Measurements from ENCODE around the gene SLC22A3. TPM values are rescaled to one million over a fixed set of nuclear protein-coding genes. Genes with fewer than 3 reads are reported as not detected.

Gene SLC22A3
- total and polyA plus RNA-seq, 2 of the 4 experiments (the other 2 are of a cell fraction) = not detected

DNA sequence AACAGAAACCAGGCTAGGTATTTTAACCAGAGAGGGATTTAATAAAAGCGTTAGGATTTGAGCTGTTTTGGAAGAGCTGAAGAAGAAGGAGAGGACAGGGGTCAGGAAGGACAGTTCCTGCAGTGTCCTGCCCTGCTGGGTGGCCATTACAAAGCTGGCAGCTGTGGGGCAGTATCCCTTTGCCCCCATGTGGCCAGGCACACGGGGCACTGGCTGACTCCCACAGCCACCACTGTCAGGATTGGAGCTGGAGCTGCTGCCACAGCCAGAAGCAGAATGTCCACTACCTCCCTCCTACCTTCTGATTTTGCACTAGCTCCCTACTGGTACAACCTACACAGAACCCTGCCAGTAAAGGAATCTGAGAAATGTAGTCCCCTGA, 46.5 kb downstream of the SLC22A3 start:
- no peak overlapping the region for H2AK5ac ChIP-seq (ENCODE audit: low read depth, low read length)
- H2BK120ac ChIP-seq (ENCODE audit: low read depth, low read length) = no peak overlapping the region
- H3K4ac ChIP-seq (ENCODE audit: low read depth, low read length) = no peak overlapping the region
- H3K27ac ChIP-seq (ENCODE audit: insufficient read depth, low read length) = no peak overlapping the region
- no peak for DNase-seq
- no peaks in the 10 kb centered on the region for H4K20me1 ChIP-seq (ENCODE audit: insufficient read depth, low read length)
- dilution Hi-C loops (cut with HindIII; ENCODE audit: low sequenced_read_pairs, unreplicated experiment) (no loop called here), in situ Hi-C loops (cut with MboI; ENCODE audit: low sequenced_read_pairs) (no loop called here), intact Hi-C loops (cut with micrococcal nuclease) (no loop called here)
- no peak overlapping the region for H4K91ac ChIP-seq (ENCODE audit: insufficient read depth, low read depth, low read length)
- H4K8ac ChIP-seq (ENCODE audit: low read depth in 2 of 2, low read length in 2 of 2) = no peak overlapping the region
- no peaks in the 10 kb centered on the region for H3K9me3 ChIP-seq (ENCODE audit: control insufficient read depth, insufficient read depth, low read length)
- no peak overlapping the region for H3K18ac ChIP-seq (ENCODE audit: low read depth, low read length)
- H3K4me3 ChIP-seq (ENCODE audit: insufficient read depth, low read depth, low read length) = no peak overlapping the region
- no peak overlapping the region for H3K4me2 ChIP-seq (ENCODE audit: low read depth, low read length)
- no peak overlapping the region for H3K9ac ChIP-seq (ENCODE audit: low read depth, low read length)
- POLR2A ChIA-PET (ENCODE audit: unreplicated experiment) = interaction anchor here (0.6 kb wide), 1 partner anchor 353 kb away, joined by 3 read pairs; no protein-coding TSS in a partner anchor
- H2BK5ac ChIP-seq (ENCODE audit: low read depth, low read length, poor library complexity, severe bottlenecking) = no peak overlapping the region
- H3K27me3 ChIP-seq (ENCODE audit: control insufficient read depth, insufficient read depth, low read length) = no peaks in the 10 kb centered on the region
- no peak for ATAC-seq (ENCODE audit: low read depth)
- no peaks in the 10 kb centered on the region for H3K9me1 ChIP-seq (ENCODE audit: insufficient read depth, low read length)
- no peaks in the 10 kb centered on the region for H3K79me1 ChIP-seq (ENCODE audit: low read depth in 1 of 2, low read length in 2 of 2)
- H2BK20ac ChIP-seq (ENCODE audit: low read depth, low read length) = no peak overlapping the region
- no peak overlapping the region for H2BK15ac ChIP-seq (ENCODE audit: low read depth, low read length)
- H3K23ac ChIP-seq (ENCODE audit: low read depth, low read length) = no peak overlapping the region
- BruUV-seq (replicated peaks) = no TSS peak
- CTCF ChIA-PET = no interaction called here
- TF ChIP-seq CHD1 (IDR thresholded peaks at IDR 0.05; ENCODE audit: low read depth, low read length) (no peak), MAZ (IDR thresholded peaks at IDR 0.05; ENCODE audit: borderline replicate concordance, low read depth, low read length) (no peak), NFE2L2 (IDR thresholded peaks at IDR 0.05; ENCODE audit: low read depth, low read length) (no peak), FOS (IDR thresholded peaks at IDR 0.05; ENCODE audit: low read depth, low read length) (no peak)
- TF ChIP-seq, protein P1, sequence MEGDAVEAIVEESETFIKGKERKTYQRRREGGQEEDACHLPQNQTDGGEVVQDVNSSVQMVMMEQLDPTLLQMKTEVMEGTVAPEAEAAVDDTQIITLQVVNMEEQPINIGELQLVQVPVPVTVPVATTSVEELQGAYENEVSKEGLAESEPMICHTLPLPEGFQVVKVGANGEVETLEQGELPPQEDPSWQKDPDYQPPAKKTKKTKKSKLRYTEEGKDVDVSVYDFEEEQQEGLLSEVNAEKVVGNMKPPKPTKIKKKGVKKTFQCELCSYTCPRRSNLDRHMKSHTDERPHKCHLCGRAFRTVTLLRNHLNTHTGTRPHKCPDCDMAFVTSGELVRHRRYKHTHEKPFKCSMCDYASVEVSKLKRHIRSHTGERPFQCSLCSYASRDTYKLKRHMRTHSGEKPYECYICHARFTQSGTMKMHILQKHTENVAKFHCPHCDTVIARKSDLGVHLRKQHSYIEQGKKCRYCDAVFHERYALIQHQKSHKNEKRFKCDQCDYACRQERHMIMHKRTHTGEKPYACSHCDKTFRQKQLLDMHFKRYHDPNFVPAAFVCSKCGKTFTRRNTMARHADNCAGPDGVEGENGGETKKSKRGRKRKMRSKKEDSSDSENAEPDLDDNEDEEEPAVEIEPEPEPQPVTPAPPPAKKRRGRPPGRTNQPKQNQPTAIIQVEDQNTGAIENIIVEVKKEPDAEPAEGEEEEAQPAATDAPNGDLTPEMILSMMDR (conservative IDR thresholded peaks at IDR 0.05; ENCODE audit: low read depth, low read length) = no peak
- TF ChIP-seq, protein P2, sequence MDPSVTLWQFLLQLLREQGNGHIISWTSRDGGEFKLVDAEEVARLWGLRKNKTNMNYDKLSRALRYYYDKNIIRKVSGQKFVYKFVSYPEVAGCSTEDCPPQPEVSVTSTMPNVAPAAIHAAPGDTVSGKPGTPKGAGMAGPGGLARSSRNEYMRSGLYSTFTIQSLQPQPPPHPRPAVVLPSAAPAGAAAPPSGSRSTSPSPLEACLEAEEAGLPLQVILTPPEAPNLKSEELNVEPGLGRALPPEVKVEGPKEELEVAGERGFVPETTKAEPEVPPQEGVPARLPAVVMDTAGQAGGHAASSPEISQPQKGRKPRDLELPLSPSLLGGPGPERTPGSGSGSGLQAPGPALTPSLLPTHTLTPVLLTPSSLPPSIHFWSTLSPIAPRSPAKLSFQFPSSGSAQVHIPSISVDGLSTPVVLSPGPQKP (IDR thresholded peaks at IDR 0.05; ENCODE audit: borderline replicate concordance, low read depth, low read length) = no peak
- no peak overlapping the region for H2AFZ ChIP-seq (replicated peaks; ENCODE audit: low read length, poor library complexity)
- H4K5ac ChIP-seq (ENCODE audit: low read depth, low read length) = no peak overlapping the region
- H2AK9ac ChIP-seq (replicated peaks; ENCODE audit: low read depth, low read length, poor library complexity) = no peak overlapping the region
- no peaks in the 10 kb centered on the region for H3K36me3 ChIP-seq (ENCODE audit: control insufficient read depth, insufficient read depth, low read length)
- no peaks in the 10 kb centered on the region for H3K4me1 ChIP-seq (ENCODE audit: control insufficient read depth, insufficient read depth, low read length)
- no peak overlapping the region for H3K56ac ChIP-seq (ENCODE audit: extremely low read depth, insufficient read depth, low read length)
- 0% methylated on average over 1 of the region's 2 CpGs; no CpG with 5 or more reads in 1 of the 2 experiments for WGBS, 2 experiments (ENCODE audit: extremely low coverage in 2 of 2, insufficient read length in 1 of 2)
- no peak overlapping the region for H3K14ac ChIP-seq (replicated peaks; ENCODE audit: low read depth, low read length)
